Hepatocyte (in vitro differentiated cells): ENCODE results near the gene KLHL18.

Source experiments
- CTCF ChIP-seq: fragments of 200-600 bp; sonication (generic); IDR thresholded peaks from 2 replicates; pipeline ENCODE4 v1.5.1; 2016; ENCODE audit warnings: antibody characterized with exemption, mild to moderate bottlenecking; ENCODE audit not compliant: poor library complexity
- EZH2 ChIP-seq: fragments of 200-600 bp; sonication (generic); IDR thresholded peaks from 2 replicates; pipeline ENCODE4 v1.6.1; 2016; ENCODE audit warnings: antibody characterized with exemption, mild to moderate bottlenecking, borderline replicate concordance
- EZH2phosphoT487 ChIP-seq: fragments of 200-600 bp; sonication (generic); IDR thresholded peaks from one replicate; pipeline ENCODE4 v1.6.1; 2018; ENCODE audit warnings: antibody characterized with exemption, mild to moderate bottlenecking, low read depth, moderate library complexity; ENCODE audit not compliant: unreplicated experiment, severe bottlenecking

- TF ChIP-seq CTCF: no peak
- no peak for TF ChIP-seq EZH2
- no peak for TF ChIP-seq EZH2phosphoT487
Observed at GRCh38 chr3:47319956-47320355, 37.2 kb downstream of the KLHL18 start.
